GM12878 (cell line): Measurements from ENCODE around the gene SYNDIG1. TPM values are rescaled to one million over a fixed set of nuclear protein-coding genes. Genes with fewer than 3 reads are reported as not detected.

Experiments used
- ATAC-seq: fragments of 200-7000 bp; cut with Tn5 transposase; 3 replicates; pipeline ENCODE4 v1.9.1; 2020; ENCODE audit warnings: mild to moderate bottlenecking, moderate library complexity
- BruUV-seq: library from RNA; stranded (reverse); fragments of 400-500 nt; replicated peaks from 2 replicates; lab custom pipeline; 2021; lab: Mats Ljungman, UMichigan
- CTCF ChIA-PET: fragments of 300-600 bp; sonication (Branson Sonifier 250); formaldehyde crosslinking; extraction: SDS; loops from one replicate; lab custom pipeline; 2021; ENCODE audit warnings: inconsistent platforms; lab: Yijun Ruan, JAX
- POLR2A ChIA-PET: fragments of 350-600 bp; formaldehyde crosslinking; extraction: SDS; loops from one replicate; lab custom pipeline; 2021; ENCODE audit warnings: inconsistent platforms; lab: Charles Lee
- RAD21 ChIA-PET: fragments of 300-600 bp; sonication (Branson Sonifier 250); formaldehyde crosslinking; loops from one replicate; lab custom pipeline; 2023; ENCODE audit warnings: antibody characterized with exemption; ENCODE audit not compliant: unreplicated experiment; lab: Charles Lee
- SMC1A ChIA-PET: fragments of 300-600 bp; sonication (Branson Sonifier 250); formaldehyde crosslinking; loops from one replicate; lab custom pipeline; 2023; ENCODE audit not compliant: unreplicated experiment, uncharacterized antibody; lab: Charles Lee
- DNase-seq: peaks from one replicate; pipeline ENCODE4 v3.0.0-alpha.2; 2011; ENCODE audit warnings: low read depth, low spot score
- FAIRE-seq: peaks from 3 replicates; lab custom pipeline; 2011; peaks lifted over from hg19 to GRCh38; lab: Jason Lieb, UNC
- H2AFZ ChIP-seq: 2 replicates; pipeline ENCODE4 v1.6.0; 2011; ENCODE audit warnings: low read depth, low read length, control low read depth; ENCODE audit not compliant: control insufficient read depth
- H3K27ac ChIP-seq: 2 replicates; pipeline ENCODE4 v1.5.1; 2011; ENCODE audit warnings: control low read depth; ENCODE audit not compliant: control insufficient read depth, insufficient read depth
- H3K27me3 ChIP-seq, 2 experiments: replicated peaks in 1 of 2; 2 replicates each; pipeline versions ENCODE4 v1.6.0 to v1.6.1; 2011; ENCODE audit warnings: low read length in 1 of 2; ENCODE audit not compliant: control insufficient read depth in 2 of 2, insufficient read depth in 2 of 2
- H3K36me3 ChIP-seq, 2 experiments: 2 replicates each; pipeline ENCODE4 v1.5.1; 2011; ENCODE audit warnings: low read length in 1 of 2; ENCODE audit not compliant: control insufficient read depth in 2 of 2, insufficient read depth in 2 of 2
- H3K4me1 ChIP-seq: 2 replicates; pipeline ENCODE4 v1.6.1; 2011; ENCODE audit warnings: mild to moderate bottlenecking, low read length, moderate library complexity, mixed read lengths; ENCODE audit not compliant: control insufficient read depth, insufficient read depth
- H3K4me2 ChIP-seq: 2 replicates; pipeline ENCODE4 v1.6.0; 2011; ENCODE audit warnings: control low read depth; ENCODE audit not compliant: control insufficient read depth, insufficient read depth
- H3K4me3 ChIP-seq: fragments of 200-600 bp; sonication (generic); 2 replicates; pipeline ENCODE4 v1.5.1; 2016
- H3K79me2 ChIP-seq: 2 replicates; pipeline ENCODE4 v1.6.0; 2011; ENCODE audit warnings: low read length; ENCODE audit not compliant: control insufficient read depth, insufficient read depth
- H3K9ac ChIP-seq: 2 replicates; pipeline ENCODE4 v1.8.0; 2011; ENCODE audit warnings: low read length, control low read depth, mixed read lengths; ENCODE audit not compliant: control insufficient read depth, insufficient read depth
- H3K9me3 ChIP-seq: replicated peaks from 3 replicates; pipeline ENCODE4 v1.5.1; 2011; ENCODE audit warnings: mild to moderate bottlenecking, low read length; ENCODE audit not compliant: control insufficient read depth, insufficient read depth
- H4K20me1 ChIP-seq: 2 replicates; pipeline ENCODE4 v1.6.0; 2011; ENCODE audit not compliant: control insufficient read depth, insufficient read depth
- ASH2L ChIP-seq: fragments of 300-600, 200-600 bp; sonication (generic); IDR thresholded peaks from 2 replicates; pipeline ENCODE4 v1.6.1; 2017; ENCODE audit warnings: low read depth, mild to moderate bottlenecking, borderline replicate concordance
- ATF7 ChIP-seq: fragments of 450-650 bp; IDR thresholded peaks from 2 replicates; pipeline ENCODE4 v1.6.1; 2016; ENCODE audit warnings: low read depth, mild to moderate bottlenecking
- BACH1 ChIP-seq: fragments of 450-650 bp; IDR thresholded peaks from 2 replicates; pipeline ENCODE4 v1.6.1; 2017; ENCODE audit warnings: mild to moderate bottlenecking, borderline replicate concordance
- CREM ChIP-seq: IDR thresholded peaks from 2 replicates; pipeline ENCODE4 v1.6.1; 2014; ENCODE audit warnings: antibody characterized with exemption, low read depth
- DPF2 ChIP-seq: fragments of 450-650 bp; IDR thresholded peaks from 2 replicates; pipeline ENCODE4 v1.6.1; 2017; ENCODE audit warnings: mild to moderate bottlenecking
- EGR1 ChIP-seq, 2 experiments: IDR thresholded peaks; 1 replicate in 1 of 2; 2 replicates in 1 of 2; pipeline ENCODE4 v1.6.1; 2011 to 2012; ENCODE audit warnings: low read depth in 2 of 2, low read length in 2 of 2, borderline replicate concordance in 1 of 2, mild to moderate bottlenecking in 1 of 2, moderate library complexity in 1 of 2
- MEF2A ChIP-seq: IDR thresholded peaks from 2 replicates; pipeline ENCODE4 v1.6.1; 2011; ENCODE audit warnings: low read depth, mild to moderate bottlenecking, low read length, moderate library complexity; ENCODE audit not compliant: insufficient read depth
- MYC ChIP-seq: IDR thresholded peaks from 2 replicates; pipeline ENCODE4 v1.6.1; 2011; ENCODE audit warnings: mild to moderate bottlenecking, low read length, moderate library complexity, inconsistent platforms; ENCODE audit not compliant: insufficient read depth, insufficient replicate concordance, insufficient read length, severe bottlenecking
- NFYA ChIP-seq: IDR thresholded peaks from 2 replicates; pipeline ENCODE4 v1.6.1; 2011; ENCODE audit warnings: low read depth, mild to moderate bottlenecking, low read length, improper control_type of control experiment, borderline replicate concordance
- NR2C2 ChIP-seq: IDR thresholded peaks from 2 replicates; pipeline ENCODE4 v1.6.1; 2011; ENCODE audit warnings: borderline replicate concordance, low read depth; ENCODE audit not compliant: control insufficient read depth, insufficient read length
- RCOR1 ChIP-seq: conservative IDR thresholded peaks from 2 replicates; pipeline ENCODE4 v1.6.1; 2012; ENCODE audit warnings: low read depth, low read length, improper control_type of control experiment
- RFX5 ChIP-seq: IDR thresholded peaks from 2 replicates; pipeline ENCODE4 v1.6.1; 2011; ENCODE audit warnings: low read depth, low read length, improper control_type of control experiment
- SREBF2 ChIP-seq: IDR thresholded peaks from 2 replicates; pipeline ENCODE4 v1.6.1; 2012; ENCODE audit warnings: mild to moderate bottlenecking, low read length
- STAT1 ChIP-seq: fragments of 450-650 bp; conservative IDR thresholded peaks from 2 replicates; pipeline ENCODE4 v1.6.1; 2014; ENCODE audit warnings: antibody characterized with exemption, mild to moderate bottlenecking
- STAT3 ChIP-seq: IDR thresholded peaks from 2 replicates; pipeline ENCODE4 v1.6.1; 2011; ENCODE audit warnings: low read depth, low read length, improper control_type of control experiment
- TARDBP ChIP-seq: IDR thresholded peaks from 2 replicates; pipeline ENCODE4 v1.6.1; 2016; ENCODE audit warnings: borderline replicate concordance
- WRNIP1 ChIP-seq: IDR thresholded peaks from 2 replicates; pipeline ENCODE4 v1.6.1; 2011; ENCODE audit warnings: low read depth, low read length, improper control_type of control experiment, borderline replicate concordance
- ZBED1 ChIP-seq: IDR thresholded peaks from 2 replicates; pipeline ENCODE4 v1.6.1; 2016; ENCODE audit warnings: borderline replicate concordance
- ZNF217 ChIP-seq: fragments of 450-650 bp; IDR thresholded peaks from 2 replicates; pipeline ENCODE4 v1.6.1; 2017; ENCODE audit warnings: antibody characterized with exemption, mild to moderate bottlenecking
- ZSCAN29 ChIP-seq: fragments of 450-650 bp; IDR thresholded peaks from 2 replicates; pipeline ENCODE4 v1.6.1; 2017; ENCODE audit warnings: mild to moderate bottlenecking, moderate library complexity
- WGBS: methylation state at CpG from one replicate; pipeline ENCODE4 v1.1.6; 2016; ENCODE audit warnings: low lambda C conversion rate; ENCODE audit not compliant: insufficient replicate concordance, insufficient coverage; ENCODE audit errors: missing lambda C conversion rate; 5-methylcytosine and 5-hydroxymethylcytosine counted together
- in situ Hi-C: fragments of 300-500 bp; cut with MboI; formaldehyde crosslinking; loops from 9 replicates; pipeline ENCODE4 v1.14.3; 2018; ENCODE audit warnings: mixed read lengths
- intact Hi-C: fragments of 100-400 bp; cut with micrococcal nuclease; formaldehyde crosslinking; loops from one replicate; pipeline ENCODE4 v1.14.2; 2022; ENCODE audit not compliant: unreplicated experiment
- polyA plus RNA-seq, 11 experiments: library from polyadenylated mRNA; depleted of rRNA in 4 of 11; unstranded in 6 of 11; stranded (reverse) in 5 of 11; fragments of >200 nt; fragmentation: Nextera tagmentation in 4 of 11; fragmentation: Illumina TruSeq in 1 of 11; extraction: Ambion mirVana in 4 of 11; extraction: Trizol in 1 of 11; gene quantifications; 1 replicate in 1 of 11; 2 replicates in 10 of 11; pipeline versions ENCODE4 v1.2.1 to v1.2.3, GENCODE V29; 2011 to 2016; ENCODE audit warnings: inconsistent platforms in 2 of 11, missing spikeins in 2 of 11, low read depth in 1 of 11
- total RNA-seq, 4 experiments: library from RNA; depleted of rRNA in 3 of 4; stranded (reverse); fragments of >200 nt in 3 of 4; fragmentation: Illumina TruSeq in 1 of 4; extraction: Trizol in 1 of 4; gene quantifications; 2 replicates each; pipeline versions ENCODE4 v1.2.1 to v1.2.3, GENCODE V29; 2013 to 2021

The SYNDIG1 gene
- total and polyA plus RNA-seq, 10 of the 15 experiments (the other 5 are each of a cell fraction or from before 2014, with no cell fraction given): not detected

- no peak for TF ChIP-seq MEF2A
- TF ChIP-seq NR2C2: no peak
- TF ChIP-seq SREBF2: no peak
- TF ChIP-seq DPF2: no peak
These were observed 49.6 kb upstream of the SYNDIG1 start (continued) for GRCh38 chr20:24419786-24420185.

GRCh38 chr20:24420567-24420966 lies 48.9 kb upstream of the SYNDIG1 start:
- BruUV-seq: no TSS peak
- intact Hi-C loops (no loop called here), in situ Hi-C loops (no loop called here)
- Histone ChIP-seq H3K27ac (no peak overlapping the region), H3K79me2 (no peaks in the 10 kb centered on the region), H3K9ac (no peak overlapping the region), H3K27me3 (no peaks in the 10 kb centered on the region), H3K4me2 (no peak overlapping the region), H3K4me3 (no peak overlapping the region), H3K9me3 (no peaks in the 10 kb centered on the region; the same call in 2 of the 3 replicates), H3K4me1 (no peaks in the 10 kb centered on the region), H4K20me1 (no peaks in the 10 kb centered on the region), H2AFZ (no peak overlapping the region), H3K36me3 (no peaks in the 10 kb centered on the region)
- FAIRE-seq (no peak), ATAC-seq (no peak), DNase-seq (no peak)
- ChIA-PET SMC1A (no interaction called here), CTCF (no interaction called here), RAD21 (no interaction called here), POLR2A (no interaction called here)
- TF ChIP-seq RFX5: no peak
- no peak for TF ChIP-seq RCOR1
- TF ChIP-seq CREM: no peak
- no peak for TF ChIP-seq ZBED1
- TF ChIP-seq NFYA: no peak
- no peak for TF ChIP-seq STAT1
- TF ChIP-seq TARDBP: no peak
- TF ChIP-seq ATF7: no peak
- no peak for TF ChIP-seq BACH1
- no peak for TF ChIP-seq ASH2L
- no peak for TF ChIP-seq MYC
- TF ChIP-seq ZNF217: no peak
- no peak for TF ChIP-seq WRNIP1
- TF ChIP-seq STAT3: no peak
- no peak for TF ChIP-seq ZSCAN29
- TF ChIP-seq EGR1 (IDR thresholded peaks at IDR 0.05; ENCODE audit: borderline replicate concordance in 1 of 2, low read depth in 2 of 2, low read length in 2 of 2): no peak
- 18% methylated on average over 4 of the region's 4 CpGs for WGBS
